Loucy (cell line): ENCODE data around the gene TBL1X.
A peak's percentile ranks its signal among the peaks of the same experiment; 100 is the strongest.

Source experiments
- H2AFZ ChIP-seq: fragments of 200-600 bp; sonication (generic); 2 replicates; pipeline ENCODE4 v1.6.0; 2016; ENCODE audit warnings: antibody characterized with exemption, mild to moderate bottlenecking, low read length, moderate library complexity
- H3F3A ChIP-seq: fragments of 200-600 bp; 2 replicates; pipeline ENCODE4 v1.6.0; 2016; ENCODE audit warnings: antibody characterized with exemption, low read depth, mild to moderate bottlenecking
- H3K27me3 ChIP-seq: fragments of 200-600 bp; sonication (generic); 2 replicates; pipeline ENCODE4 v1.6.1; 2014; ENCODE audit warnings: low read length, mild to moderate bottlenecking; ENCODE audit not compliant: insufficient read depth, poor library complexity, severe bottlenecking
- H3K36me3 ChIP-seq: fragments of 200-600 bp; sonication (generic); 2 replicates; pipeline ENCODE4 v1.6.1; 2016; ENCODE audit warnings: low read length; ENCODE audit not compliant: insufficient read depth
- H3K4me1 ChIP-seq: fragments of 200-600 bp; sonication (generic); 2 replicates; pipeline ENCODE4 v1.5.1; 2014; ENCODE audit warnings: low read length, mild to moderate bottlenecking; ENCODE audit not compliant: insufficient read depth, poor library complexity, severe bottlenecking
- H3K4me2 ChIP-seq: fragments of 200-600 bp; sonication (generic); 2 replicates; pipeline ENCODE4 v1.6.0; 2014; ENCODE audit warnings: antibody characterized with exemption, low read length, low read depth, mild to moderate bottlenecking; ENCODE audit not compliant: poor library complexity, severe bottlenecking
- H3K4me3 ChIP-seq: fragments of 200-600 bp; sonication (generic); 2 replicates; pipeline ENCODE4 v1.5.1; 2014; ENCODE audit warnings: low read length, mild to moderate bottlenecking, mixed read lengths; ENCODE audit not compliant: poor library complexity, severe bottlenecking
- H3K79me2 ChIP-seq: fragments of 200-600 bp; sonication (generic); 2 replicates; pipeline ENCODE4 v1.6.1; 2014; ENCODE audit warnings: low read length; ENCODE audit not compliant: insufficient read depth
- H3K9ac ChIP-seq: fragments of 200-600 bp; sonication (generic); 2 replicates; pipeline ENCODE4 v1.6.0; 2014; ENCODE audit warnings: mild to moderate bottlenecking, low read depth, low read length, moderate library complexity; ENCODE audit not compliant: poor library complexity, severe bottlenecking
- H3K9me2 ChIP-seq: fragments of 200-600 bp; sonication (generic); replicated peaks from 2 replicates; pipeline ENCODE4 v1.6.1; 2016; ENCODE audit warnings: low read depth, low read length, mixed read lengths
- H3K9me3 ChIP-seq: fragments of 200-600 bp; sonication (generic); 2 replicates; pipeline ENCODE4 v1.6.1; 2014; ENCODE audit warnings: mild to moderate bottlenecking, antibody characterized with exemption, low read length, low read depth; ENCODE audit not compliant: insufficient read depth
- H4K20me1 ChIP-seq: fragments of 200-600 bp; sonication (generic); 2 replicates; pipeline ENCODE4 v1.6.0; 2014; ENCODE audit warnings: antibody characterized with exemption, low read length, mild to moderate bottlenecking; ENCODE audit not compliant: insufficient read depth, poor library complexity, severe bottlenecking
- CTCF ChIP-seq: fragments of 200-600 bp; sonication (generic); conservative IDR thresholded peaks from 2 replicates; pipeline ENCODE4 v1.5.1; 2014; ENCODE audit warnings: mild to moderate bottlenecking, antibody characterized with exemption, low read length
- EZH2phosphoT487 ChIP-seq: fragments of 200-600 bp; IDR thresholded peaks from 2 replicates; pipeline ENCODE4 v1.6.1; 2018; ENCODE audit warnings: antibody characterized with exemption, mild to moderate bottlenecking, moderate library complexity, borderline replicate concordance

The TBL1X gene

DNA sequence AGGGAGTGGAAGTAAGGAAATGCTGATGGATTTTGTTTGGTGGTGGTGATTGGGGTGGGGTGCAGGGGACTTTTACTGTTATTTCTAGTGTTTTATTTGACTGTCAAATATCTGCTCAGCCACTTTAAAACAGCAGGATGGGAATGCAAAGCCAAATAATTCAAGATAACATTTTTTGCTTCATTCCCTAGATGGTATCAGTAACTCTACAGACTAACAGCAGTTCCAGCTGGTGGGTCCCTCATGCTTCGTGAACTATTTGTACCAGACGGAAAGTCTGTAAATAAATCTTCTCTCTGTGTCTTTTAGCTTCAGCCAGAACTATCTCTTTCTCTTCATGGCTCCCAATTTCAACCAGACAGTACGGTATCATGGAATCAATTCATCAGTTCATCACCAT, 273.3 kb downstream of the TBL1X start:
- H3K79me2 ChIP-seq: no peaks in the 10 kb centered on the region
- no peak for TF ChIP-seq CTCF
- no peak for TF ChIP-seq EZH2phosphoT487
- H3K4me1 ChIP-seq: no peaks in the 10 kb centered on the region
- H3F3A ChIP-seq: no peaks in the 10 kb centered on the region
- no peaks in the 10 kb centered on the region for H3K9me3 ChIP-seq
- no peak overlapping the region for H3K4me2 ChIP-seq
- peaks cover 27% of the 10 kb centered on the region for H3K27me3 ChIP-seq
- H3K9me2 ChIP-seq: no peaks in the 10 kb centered on the region
- H4K20me1 ChIP-seq: no peaks in the 10 kb centered on the region
- no peaks in the 10 kb centered on the region for H3K36me3 ChIP-seq
- H3K4me3 ChIP-seq: no peak overlapping the region
- no peak overlapping the region for H3K9ac ChIP-seq
- no peak overlapping the region for H2AFZ ChIP-seq

DNA sequence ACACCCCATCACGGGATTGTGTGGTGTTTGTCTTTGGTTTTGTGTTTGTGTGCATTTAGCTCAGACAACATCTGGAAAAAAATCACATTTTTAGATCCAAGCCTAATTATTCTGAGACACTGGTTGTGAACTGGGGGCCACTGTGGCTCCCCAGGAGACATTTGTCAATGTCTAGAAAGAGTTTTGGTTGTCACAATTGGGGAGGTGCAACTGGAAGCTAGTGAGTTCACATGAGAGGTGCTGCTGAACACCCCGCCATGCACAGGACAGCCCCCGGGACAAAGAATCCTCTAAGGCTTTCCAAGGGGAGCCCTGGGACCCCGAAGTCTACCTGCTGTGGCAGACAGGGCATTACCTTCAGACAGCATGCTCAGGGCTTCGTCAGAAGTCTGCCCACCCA, 274.3 kb downstream of the TBL1X start:
- no peak overlapping the region for H3K4me3 ChIP-seq
- H3K4me2 ChIP-seq: no peak overlapping the region
- no peaks in the 10 kb centered on the region for H3K79me2 ChIP-seq
- peaks cover 37% of the 10 kb centered on the region for H3K27me3 ChIP-seq
- no peak overlapping the region for H3K9ac ChIP-seq
- H4K20me1 ChIP-seq: no peaks in the 10 kb centered on the region
- H2AFZ ChIP-seq: no peak overlapping the region
- TF ChIP-seq CTCF (no peak), EZH2phosphoT487 (no peak)
- H3F3A ChIP-seq: no peaks in the 10 kb centered on the region
- no peaks in the 10 kb centered on the region for H3K9me3 ChIP-seq
- H3K36me3 ChIP-seq: no peaks in the 10 kb centered on the region
- H3K9me2 ChIP-seq: no peaks in the 10 kb centered on the region
- no peaks in the 10 kb centered on the region for H3K4me1 ChIP-seq

GRCh38 chrX:9745417-9746115, 280.7 kb downstream of the TBL1X start:
- Histone ChIP-seq H3K4me3 (peak overlapping the region; percentile 37), H3F3A (no peaks in the 10 kb centered on the region), H3K9ac (no peak overlapping the region), H3K9me3 (no peaks in the 10 kb centered on the region), H3K79me2 (no peaks in the 10 kb centered on the region), H3K9me2 (no peaks in the 10 kb centered on the region), H3K4me2 (peak overlapping the region; percentile 48), H3K27me3 (peaks cover 31% of the 10 kb centered on the region), H3K4me1 (peaks cover 10% of the 10 kb centered on the region), H4K20me1 (no peaks in the 10 kb centered on the region), H3K36me3 (no peaks in the 10 kb centered on the region), H2AFZ (peak overlapping the region; percentile 80)
- no peak for TF ChIP-seq CTCF
- no peak for TF ChIP-seq EZH2phosphoT487
